Neural cell (in vitro differentiated cells): Measurements from ENCODE around the gene H1-8. TPM values are rescaled to one million over a fixed set of nuclear protein-coding genes. Genes with fewer than 3 reads are reported as not detected.

Experiments
- H2AFZ ChIP-seq: fragments of 200-600, 300-800 bp; sonication (generic), shearing (Covaris generic); 2 replicates; pipeline ENCODE4 v1.6.0; 2014; ENCODE audit warnings: low read depth, mild to moderate bottlenecking, antibody characterized with exemption, low read length, moderate library complexity
- H3F3A ChIP-seq: fragments of 200-600 bp; shearing (Covaris generic); 2 replicates; pipeline ENCODE4 v1.6.1; 2016; ENCODE audit warnings: mild to moderate bottlenecking, moderate library complexity, mixed read lengths, antibody characterized with exemption, low read length; ENCODE audit not compliant: insufficient read depth, poor library complexity, severe bottlenecking
- H3K27ac ChIP-seq: fragments of 200-600, 300-800 bp; sonication (generic), shearing (Covaris generic); 2 replicates; pipeline ENCODE4 v1.5.1; 2014; ENCODE audit warnings: mild to moderate bottlenecking, low read length, moderate library complexity
- H3K27me3 ChIP-seq: fragments of 300-800, 200-600 bp; sonication (generic), shearing (Covaris generic); 2 replicates; pipeline ENCODE4 v1.6.0; 2014; ENCODE audit warnings: mild to moderate bottlenecking, low read depth, low read length, moderate library complexity; ENCODE audit not compliant: insufficient read depth
- H3K36me3 ChIP-seq: fragments of 300-800, 200-600 bp; sonication (generic), shearing (Covaris generic); 2 replicates; pipeline ENCODE4 v1.5.1; 2014; ENCODE audit warnings: mild to moderate bottlenecking, antibody characterized with exemption, low read length, moderate library complexity; ENCODE audit not compliant: insufficient read depth
- H3K4me2 ChIP-seq: fragments of 300-800, 200-600 bp; sonication (generic), shearing (Covaris generic); 2 replicates; pipeline ENCODE4 v1.6.0; 2014; ENCODE audit warnings: mild to moderate bottlenecking, low read length
- H3K4me3 ChIP-seq: fragments of 300-800, 200-600 bp; sonication (generic), shearing (Covaris generic); 2 replicates; pipeline ENCODE4 v1.5.1; 2014; ENCODE audit warnings: mild to moderate bottlenecking, low read length, moderate library complexity
- H3K79me2 ChIP-seq: fragments of 200-600 bp; shearing (Covaris generic); replicated peaks from 2 replicates; pipeline ENCODE4 v1.6.0; 2014; ENCODE audit warnings: mild to moderate bottlenecking, low read length, moderate library complexity; ENCODE audit not compliant: insufficient read depth
- H3K9ac ChIP-seq: fragments of 300-800, 200-600 bp; sonication (generic), shearing (Covaris generic); 2 replicates; pipeline ENCODE4 v1.6.1; 2016; ENCODE audit warnings: mild to moderate bottlenecking, low read length, mixed read lengths
- H3K9me2 ChIP-seq: fragments of 200-600 bp; shearing (Covaris generic); 2 replicates; pipeline ENCODE4 v1.6.1; 2016; ENCODE audit warnings: mild to moderate bottlenecking, low read length, mixed read lengths; ENCODE audit not compliant: insufficient read depth
- H3K9me3 ChIP-seq: fragments of 200-600, 300-800 bp; sonication (generic), shearing (Covaris generic); 2 replicates; pipeline ENCODE4 v1.6.1; 2016; ENCODE audit warnings: mild to moderate bottlenecking, mixed run types, low read length, moderate library complexity, mixed read lengths
- H4K20me1 ChIP-seq: fragments of 200-600 bp; shearing (Covaris generic); 2 replicates; pipeline ENCODE4 v1.6.1; 2016; ENCODE audit warnings: mild to moderate bottlenecking, mixed run types; ENCODE audit not compliant: insufficient read depth
- CTCF ChIP-seq: fragments of 450-650 bp; IDR thresholded peaks from 2 replicates; pipeline ENCODE4 v1.5.1; 2014; ENCODE audit warnings: antibody characterized with exemption, mild to moderate bottlenecking, moderate library complexity; ENCODE audit not compliant: poor library complexity, severe bottlenecking
- EP300 ChIP-seq: fragments of 450-650 bp; conservative IDR thresholded peaks from 2 replicates; pipeline ENCODE4 v1.6.1; 2014; ENCODE audit warnings: antibody characterized with exemption, mild to moderate bottlenecking, moderate library complexity; ENCODE audit not compliant: poor library complexity, severe bottlenecking
- EZH2 ChIP-seq: fragments of 200-600, 300-800 bp; shearing (Covaris generic), sonication (generic); IDR thresholded peaks from 2 replicates; pipeline ENCODE4 v1.6.1; 2014; ENCODE audit warnings: antibody characterized with exemption, low read length, borderline replicate concordance, mild to moderate bottlenecking; ENCODE audit not compliant: insufficient read depth, poor library complexity, severe bottlenecking
- MXI1 ChIP-seq: fragments of 450-650 bp; conservative IDR thresholded peaks from 2 replicates; pipeline ENCODE4 v1.6.1; 2014; ENCODE audit warnings: antibody characterized with exemption, mild to moderate bottlenecking; ENCODE audit not compliant: poor library complexity, severe bottlenecking
- POLR2AphosphoS5 ChIP-seq: IDR thresholded peaks from 2 replicates; pipeline ENCODE4 v1.6.1; 2012
- RAD21 ChIP-seq: fragments of 450-650 bp; conservative IDR thresholded peaks from 2 replicates; pipeline ENCODE4 v1.6.1; 2014; ENCODE audit warnings: antibody characterized with exemption, mild to moderate bottlenecking, moderate library complexity
- REST ChIP-seq: IDR thresholded peaks from 2 replicates; pipeline ENCODE4 v1.6.1; 2012; ENCODE audit warnings: borderline replicate concordance
- SMC3 ChIP-seq: fragments of 450-650 bp; conservative IDR thresholded peaks from 2 replicates; pipeline ENCODE4 v1.6.1; 2014; ENCODE audit warnings: antibody characterized with exemption, mild to moderate bottlenecking, moderate library complexity; ENCODE audit not compliant: poor library complexity
- TAF1 ChIP-seq: IDR thresholded peaks from 2 replicates; pipeline ENCODE4 v1.6.1; 2012; ENCODE audit warnings: low read depth
- polyA plus RNA-seq: library from polyadenylated mRNA; depleted of rRNA; stranded (reverse); fragments of >200 nt; gene quantifications from 2 replicates; pipeline ENCODE4 v1.2.3, GENCODE V29; 2014

The H1-8 gene
- polyA plus RNA-seq, 1 donor from 2014 or later, result not detected

- Histone ChIP-seq H3K27me3 (no peaks in the 10 kb centered on the region), H3F3A (no peaks in the 10 kb centered on the region), H3K9me2 (no peaks in the 10 kb centered on the region), H4K20me1 (no peaks in the 10 kb centered on the region), H3K9ac (no peak overlapping the region), H3K27ac (no peak overlapping the region), H3K79me2 (no peaks in the 10 kb centered on the region), H3K36me3 (no peaks in the 10 kb centered on the region), H3K4me3 (no peak overlapping the region), H3K9me3 (no peaks in the 10 kb centered on the region), H3K4me2 (no peak overlapping the region), H2AFZ (no peak overlapping the region)
- no peak for TF ChIP-seq SMC3
- TF ChIP-seq RAD21, result no peak
- no peak for TF ChIP-seq REST
- no peak for TF ChIP-seq MXI1
- TF ChIP-seq EZH2, result no peak
These were observed 18.9 kb upstream of the H1-8 start for GRCh38 chr3:129524081-129524480.

GRCh38 chr3:129525341-129525968 lies 17.5 kb upstream of the H1-8 start:
- Histone ChIP-seq H3K9ac (no peak overlapping the region), H3K4me2 (no peak overlapping the region), H3K9me3 (no peaks in the 10 kb centered on the region), H2AFZ (no peak overlapping the region), H3K36me3 (no peaks in the 10 kb centered on the region), H3F3A (no peaks in the 10 kb centered on the region), H3K9me2 (no peaks in the 10 kb centered on the region), H3K79me2 (no peaks in the 10 kb centered on the region), H3K27me3 (no peaks in the 10 kb centered on the region), H4K20me1 (no peaks in the 10 kb centered on the region), H3K4me3 (no peak overlapping the region), H3K27ac (no peak overlapping the region)
- TF ChIP-seq CTCF, result no peak
- TF ChIP-seq EZH2, result no peak
- no peak for TF ChIP-seq TAF1
- TF ChIP-seq EP300, result no peak
- no peak for TF ChIP-seq RAD21
- TF ChIP-seq POLR2AphosphoS5, result no peak
- TF ChIP-seq SMC3, result no peak
- no peak for TF ChIP-seq REST
- TF ChIP-seq MXI1, result no peak
